NCI-H2107 (cell line): ENCODE results near the gene RAC2.

Experiments
- DNase-seq: peaks from one replicate; lab custom pipeline; 2025; lab: John Stamatoyannopoulos, UW

RAC2 gene

GRCh38 chr22:37244114-37244921, at the start of gene RAC2:
RAC2 (minus strand) TSS chr22:37244269; CDS start chr22:37244148, 121 bp downstream.
- DNase-seq: no peak

- no peak for DNase-seq
Observed at GRCh38 chr22:37293172-37293571, 49.1 kb upstream of the RAC2 start.

GRCh38 chr22:37292641-37293040, 48.6 kb upstream of the RAC2 start:
- DNase-seq: no peak

GRCh38 chr22:37291559-37292298, 47.7 kb upstream of the RAC2 start:
- DNase-seq: no peak

- no peak for DNase-seq
Observed at GRCh38 chr22:37290737-37291136, 46.7 kb upstream of the RAC2 start.

GRCh38 chr22:37289156-37289735, 45.2 kb upstream of the RAC2 start:
- DNase-seq: no peak

GRCh38 chr22:37288521-37288920, 44.5 kb upstream of the RAC2 start:
- DNase-seq: no peak

GRCh38 chr22:37287550-37287951, 43.5 kb upstream of the RAC2 start:
- DNase-seq: no peak

- no peak for DNase-seq
Observed at GRCh38 chr22:37285937-37286336, 41.9 kb upstream of the RAC2 start.

- DNase-seq: no peak
Observed at GRCh38 chr22:37284805-37285355, 40.8 kb upstream of the RAC2 start.

- no peak for DNase-seq
Observed at GRCh38 chr22:37284126-37284804, 40.2 kb upstream of the RAC2 start.

GRCh38 chr22:37283393-37283937, 39.4 kb upstream of the RAC2 start:
- no peak for DNase-seq

- DNase-seq: no peak
Observed at GRCh38 chr22:37282385-37282677, 38.3 kb upstream of the RAC2 start, which contains the start of gene CYTH4. CYTH4 (plus strand) TSS chr22:37282508; CDS start chr22:37282570, 62 bp downstream.

GRCh38 chr22:37281646-37282384, 37.7 kb upstream of the RAC2 start:
- DNase-seq: no peak

GRCh38 chr22:37281195-37281594, 37.1 kb upstream of the RAC2 start:
- no peak for DNase-seq

- DNase-seq: no peak
Observed at GRCh38 chr22:37280718-37281117, 36.6 kb upstream of the RAC2 start.

- DNase-seq: no peak
Observed at GRCh38 chr22:37279331-37280181, 35.5 kb upstream of the RAC2 start.

- DNase-seq: no peak
Observed at GRCh38 chr22:37278261-37278660, 34.2 kb upstream of the RAC2 start.

- no peak for DNase-seq
Observed at GRCh38 chr22:37277384-37277783, 33.3 kb upstream of the RAC2 start.

GRCh38 chr22:37276776-37277175, 32.7 kb upstream of the RAC2 start:
- DNase-seq: no peak
